GM19240 (cell line): ENCODE results near the gene GTPBP4.
"Not testable (repeated sequence)": the region's sequence is repeated elsewhere in the genome, so short reads cannot be mapped to it uniquely, and the experiment has no call there.

ENCODE experiments used
- DNase-seq: peaks from one replicate; pipeline ENCODE4 v3.0.0; 2011; ENCODE audit warnings: low spot score; ENCODE audit not compliant: insufficient read length

GTPBP4 gene

GRCh38 chr10:988667-989545 lies 672 bp downstream of the GTPBP4 start:
- DNase-seq: peak; percentile 17

- DNase-seq: no peak
Measured at GRCh38 chr10:990808-991207, 2.6 kb downstream of the GTPBP4 start.

- DNase-seq: no peak
Measured at GRCh38 chr10:992467-992866, 4.2 kb downstream of the GTPBP4 start.

GRCh38 chr10:992871-993270 lies 4.6 kb downstream of the GTPBP4 start:
- no peak for DNase-seq

GRCh38 chr10:994836-995558 lies 6.8 kb downstream of the GTPBP4 start:
- no peak for DNase-seq

- DNase-seq: no peak
Measured at GRCh38 chr10:995559-995926, 7.3 kb downstream of the GTPBP4 start.

GRCh38 chr10:996031-996430 lies 7.8 kb downstream of the GTPBP4 start:
- DNase-seq: no peak

- no peak for DNase-seq
Measured at GRCh38 chr10:997266-998022, 9.2 kb downstream of the GTPBP4 start.

GRCh38 chr10:1002425-1003006 lies 14.3 kb downstream of the GTPBP4 start:
- DNase-seq: no peak

- no peak for DNase-seq
Measured at GRCh38 chr10:1003884-1004670, 15.8 kb downstream of the GTPBP4 start.

GRCh38 chr10:1006573-1006972 lies 18.3 kb downstream of the GTPBP4 start:
- DNase-seq: no peak

- DNase-seq: no peak
Measured at GRCh38 chr10:1007583-1007982, 19.3 kb downstream of the GTPBP4 start.

GRCh38 chr10:1009071-1009494 lies 20.8 kb downstream of the GTPBP4 start:
- no peak for DNase-seq

- DNase-seq: not testable (repeated sequence)
Measured at GRCh38 chr10:1009947-1010346, 21.7 kb downstream of the GTPBP4 start.

- DNase-seq: no peak
Measured at GRCh38 chr10:1010703-1011102, 22.5 kb downstream of the GTPBP4 start.

- DNase-seq: no peak
Measured at GRCh38 chr10:1011696-1012095, 23.5 kb downstream of the GTPBP4 start.

- DNase-seq: no peak
Measured at GRCh38 chr10:1015688-1016087, 27.5 kb downstream of the GTPBP4 start.

GRCh38 chr10:1019362-1019761 lies 31.1 kb downstream of the GTPBP4 start:
- DNase-seq: no peak

GRCh38 chr10:1020460-1020859 lies 32.2 kb downstream of the GTPBP4 start:
- DNase-seq: no peak

- DNase-seq: no peak
Measured at GRCh38 chr10:1020958-1021357, 32.7 kb downstream of the GTPBP4 start.

GRCh38 chr10:1022413-1022812 lies 34.2 kb downstream of the GTPBP4 start:
- DNase-seq: no peak
